H1 (cell line): ENCODE results near the gene OXNAD1. TPM values are rescaled to one million over a fixed set of nuclear protein-coding genes. Genes with fewer than 3 reads are reported as not detected.

Experiments used
- BACH1 ChIP-seq: IDR thresholded peaks from 2 replicates; pipeline ENCODE4 v1.6.1; 2012; ENCODE audit warnings: low read length, improper control_type of control experiment
- CEBPB ChIP-seq: IDR thresholded peaks from 2 replicates; pipeline ENCODE4 v1.6.1; 2012; ENCODE audit warnings: low read depth, low read length
- CHD2 ChIP-seq: IDR thresholded peaks from 2 replicates; pipeline ENCODE4 v1.6.1; 2012; ENCODE audit warnings: low read length, improper control_type of control experiment
- CTBP2 ChIP-seq: IDR thresholded peaks from 2 replicates; pipeline ENCODE4 v1.7.0; 2011; ENCODE audit warnings: borderline replicate concordance, mild to moderate bottlenecking, moderate library complexity, mixed read lengths, low read length; ENCODE audit not compliant: insufficient read depth, insufficient read length
- EZH2 ChIP-seq: fragments of 200-600 bp; sonication (generic); IDR thresholded peaks from 2 replicates; pipeline ENCODE4 v1.7.1; 2012; ENCODE audit warnings: low read depth, mild to moderate bottlenecking, moderate library complexity, low read length, inconsistent platforms; ENCODE audit not compliant: severe bottlenecking
- FOSL1 ChIP-seq: IDR thresholded peaks from 2 replicates; pipeline ENCODE4 v1.6.1; 2011; ENCODE audit warnings: mild to moderate bottlenecking, low read depth, low read length, moderate library complexity; ENCODE audit not compliant: insufficient read depth
- GTF2F1 ChIP-seq: IDR thresholded peaks from 2 replicates; pipeline ENCODE4 v1.6.1; 2012; ENCODE audit warnings: low read depth, low read length, improper control_type of control experiment, borderline replicate concordance
- HDAC6 ChIP-seq: IDR thresholded peaks from one replicate; pipeline ENCODE4 v1.7.1; 2012; ENCODE audit warnings: low read depth, mild to moderate bottlenecking, inconsistent platforms, low read length, moderate library complexity
- KDM5A ChIP-seq: fragments of 200-600 bp; IDR thresholded peaks from 2 replicates; pipeline ENCODE4 v1.7.1; 2012; ENCODE audit warnings: mild to moderate bottlenecking, low read length, inconsistent platforms, mixed read lengths
- RAD21 ChIP-seq, 2 experiments: IDR thresholded peaks in 1 of 2; conservative IDR thresholded peaks in 1 of 2; 2 replicates each; pipeline ENCODE4 v1.6.1; 2011; ENCODE audit warnings: low read depth in 2 of 2, low read length in 2 of 2, improper control_type of control experiment in 1 of 2, inconsistent platforms in 1 of 2, mild to moderate bottlenecking in 1 of 2, moderate library complexity in 1 of 2
- RBBP5 ChIP-seq: IDR thresholded peaks from 2 replicates; pipeline ENCODE4 v1.7.1; 2012; ENCODE audit warnings: low read depth, mild to moderate bottlenecking, inconsistent platforms, low read length, moderate library complexity, borderline replicate concordance
- SP2 ChIP-seq: IDR thresholded peaks from 2 replicates; pipeline ENCODE4 v1.6.1; 2012; ENCODE audit warnings: mild to moderate bottlenecking, low read length, inconsistent platforms
- TAF1 ChIP-seq: IDR thresholded peaks from 2 replicates; pipeline ENCODE4 v1.6.1; 2011; ENCODE audit warnings: mild to moderate bottlenecking, low read depth, low read length
- TCF12 ChIP-seq: IDR thresholded peaks from 2 replicates; pipeline ENCODE4 v1.6.1; 2011; ENCODE audit warnings: low read depth, mild to moderate bottlenecking, low read length
- polyA plus RNA-seq, 7 experiments: library from polyadenylated mRNA; depleted of rRNA in 3 of 7; stranded (reverse) in 5 of 7; unstranded in 2 of 7; fragments of >200 nt in 5 of 7; fragments of 200-250 nt in 2 of 7; gene quantifications; 1 replicate in 5 of 7; 2 replicates in 1 of 7; 4 replicates in 1 of 7; pipeline versions ENCODE4 v1.2.1 to v1.2.3, GENCODE V29; 2011 to 2013; ENCODE audit warnings: missing spikeins in 2 of 7, mixed read lengths in 2 of 7
- total RNA-seq: library from RNA; stranded (reverse); fragmentation: NEBNext Ultra II Directional; extraction: Animal tissue kit (Norgen Biotek cat#: 25700); gene quantifications from 2 replicates; pipeline ENCODE4 v1.2.1, GENCODE V29; 2021
- TF ChIP-seq, protein P1 (sequence below): IDR thresholded peaks from 2 replicates; pipeline ENCODE4 v1.6.1; 2012; ENCODE audit warnings: low read length, inconsistent platforms
- TF ChIP-seq, protein P2 (sequence below): IDR thresholded peaks from 2 replicates; pipeline ENCODE4 v1.6.1; 2012; ENCODE audit warnings: inconsistent platforms
- TF ChIP-seq, protein P3 (sequence below): IDR thresholded peaks from 2 replicates; pipeline ENCODE4 v1.6.1; 2011; ENCODE audit warnings: low read length, improper control_type of control experiment
- TF ChIP-seq, protein P4 (sequence below), 3 experiments: IDR thresholded peaks; 1 replicate in 2 of 3; 2 replicates in 1 of 3; pipeline versions ENCODE4 v1.5.1 to v1.6.1; 2011; ENCODE audit warnings: low read length in 3 of 3, mild to moderate bottlenecking in 3 of 3, inconsistent platforms in 2 of 3, low read depth in 1 of 3, moderate library complexity in 1 of 3; ENCODE audit not compliant: insufficient read depth in 1 of 3; ENCODE audit errors: control extremely low read depth in 1 of 3

The OXNAD1 gene
- total and polyA plus RNA-seq, 2 of the 8 experiments (the other 6 are each of a cell fraction or from before 2014, with no cell fraction given), result 14.9 to 24.8 TPM

DNA sequence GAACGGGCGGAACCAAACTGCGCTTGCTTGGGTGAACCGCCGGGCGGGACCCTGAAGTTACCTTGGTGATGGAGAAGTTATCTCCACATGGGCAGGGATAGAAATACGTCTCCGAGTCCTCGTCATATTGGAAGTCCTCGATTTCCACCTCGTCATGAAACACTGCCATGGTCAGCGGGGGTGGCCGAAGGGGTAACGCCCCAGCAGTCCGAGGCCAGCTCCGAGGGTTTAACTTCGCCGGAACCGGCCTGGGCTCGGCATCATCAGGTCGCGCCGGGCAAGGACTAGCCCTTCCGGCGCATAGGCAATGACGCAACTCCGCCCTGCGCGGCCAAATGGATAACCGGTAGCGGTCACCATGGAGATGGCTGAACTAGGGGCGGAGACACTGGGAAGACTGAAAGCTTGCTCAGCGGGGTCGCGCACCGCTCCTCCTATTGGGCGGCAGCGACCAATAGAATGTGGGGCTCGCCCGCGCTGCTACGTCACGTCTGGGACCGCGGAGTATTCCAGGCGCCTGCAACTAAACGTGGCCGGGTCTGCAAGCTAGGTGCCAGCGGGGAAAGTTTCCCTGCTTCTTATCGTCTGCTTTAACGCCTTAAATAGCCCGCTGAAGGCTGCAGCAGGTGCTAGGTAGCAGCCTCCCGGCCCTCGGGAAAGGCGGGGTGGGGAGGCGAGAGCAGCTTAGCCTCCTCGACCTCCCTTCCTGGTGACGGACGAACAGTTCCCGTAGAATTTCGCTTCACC lies at the start of gene OXNAD1, which contains the start of gene DPH3 (continued):
- TF ChIP-seq, protein P1, sequence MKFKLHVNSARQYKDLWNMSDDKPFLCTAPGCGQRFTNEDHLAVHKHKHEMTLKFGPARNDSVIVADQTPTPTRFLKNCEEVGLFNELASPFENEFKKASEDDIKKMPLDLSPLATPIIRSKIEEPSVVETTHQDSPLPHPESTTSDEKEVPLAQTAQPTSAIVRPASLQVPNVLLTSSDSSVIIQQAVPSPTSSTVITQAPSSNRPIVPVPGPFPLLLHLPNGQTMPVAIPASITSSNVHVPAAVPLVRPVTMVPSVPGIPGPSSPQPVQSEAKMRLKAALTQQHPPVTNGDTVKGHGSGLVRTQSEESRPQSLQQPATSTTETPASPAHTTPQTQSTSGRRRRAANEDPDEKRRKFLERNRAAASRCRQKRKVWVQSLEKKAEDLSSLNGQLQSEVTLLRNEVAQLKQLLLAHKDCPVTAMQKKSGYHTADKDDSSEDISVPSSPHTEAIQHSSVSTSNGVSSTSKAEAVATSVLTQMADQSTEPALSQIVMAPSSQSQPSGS, result no peak
- TF ChIP-seq, protein P2, sequence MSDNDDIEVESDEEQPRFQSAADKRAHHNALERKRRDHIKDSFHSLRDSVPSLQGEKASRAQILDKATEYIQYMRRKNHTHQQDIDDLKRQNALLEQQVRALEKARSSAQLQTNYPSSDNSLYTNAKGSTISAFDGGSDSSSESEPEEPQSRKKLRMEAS, result peak; percentile 47
- TF ChIP-seq RAD21 (IDR thresholded peaks at IDR 0.05 in 1 of 2, conservative IDR thresholded peaks at IDR 0.05 in 1 of 2; ENCODE audit: low read depth in 2 of 2, low read length in 2 of 2), result no peak
- peak; percentile 93; the same call in 1 of the 2 replicates for TF ChIP-seq RBBP5
- no peak for TF ChIP-seq HDAC6
- TF ChIP-seq TCF12, result no peak
- TF ChIP-seq, protein P3, sequence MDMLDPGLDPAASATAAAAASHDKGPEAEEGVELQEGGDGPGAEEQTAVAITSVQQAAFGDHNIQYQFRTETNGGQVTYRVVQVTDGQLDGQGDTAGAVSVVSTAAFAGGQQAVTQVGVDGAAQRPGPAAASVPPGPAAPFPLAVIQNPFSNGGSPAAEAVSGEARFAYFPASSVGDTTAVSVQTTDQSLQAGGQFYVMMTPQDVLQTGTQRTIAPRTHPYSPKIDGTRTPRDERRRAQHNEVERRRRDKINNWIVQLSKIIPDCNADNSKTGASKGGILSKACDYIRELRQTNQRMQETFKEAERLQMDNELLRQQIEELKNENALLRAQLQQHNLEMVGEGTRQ, result no peak
- TF ChIP-seq BACH1, result no peak
- peak; percentile 88 for TF ChIP-seq KDM5A
- TF ChIP-seq, protein P4, sequence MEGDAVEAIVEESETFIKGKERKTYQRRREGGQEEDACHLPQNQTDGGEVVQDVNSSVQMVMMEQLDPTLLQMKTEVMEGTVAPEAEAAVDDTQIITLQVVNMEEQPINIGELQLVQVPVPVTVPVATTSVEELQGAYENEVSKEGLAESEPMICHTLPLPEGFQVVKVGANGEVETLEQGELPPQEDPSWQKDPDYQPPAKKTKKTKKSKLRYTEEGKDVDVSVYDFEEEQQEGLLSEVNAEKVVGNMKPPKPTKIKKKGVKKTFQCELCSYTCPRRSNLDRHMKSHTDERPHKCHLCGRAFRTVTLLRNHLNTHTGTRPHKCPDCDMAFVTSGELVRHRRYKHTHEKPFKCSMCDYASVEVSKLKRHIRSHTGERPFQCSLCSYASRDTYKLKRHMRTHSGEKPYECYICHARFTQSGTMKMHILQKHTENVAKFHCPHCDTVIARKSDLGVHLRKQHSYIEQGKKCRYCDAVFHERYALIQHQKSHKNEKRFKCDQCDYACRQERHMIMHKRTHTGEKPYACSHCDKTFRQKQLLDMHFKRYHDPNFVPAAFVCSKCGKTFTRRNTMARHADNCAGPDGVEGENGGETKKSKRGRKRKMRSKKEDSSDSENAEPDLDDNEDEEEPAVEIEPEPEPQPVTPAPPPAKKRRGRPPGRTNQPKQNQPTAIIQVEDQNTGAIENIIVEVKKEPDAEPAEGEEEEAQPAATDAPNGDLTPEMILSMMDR (IDR thresholded peaks at IDR 0.05; ENCODE audit: control extremely low read depth in 1 of 3, insufficient read depth in 1 of 3, low read depth in 1 of 3, low read length in 3 of 3), result peak in 1 of 3 experiments; percentile 9; a peak in 1 of 4 replicates
- TF ChIP-seq FOSL1, result no peak
- no peak for TF ChIP-seq CTBP2
- no peak for TF ChIP-seq EZH2
- no peak for TF ChIP-seq GTF2F1
- TF ChIP-seq SP2, result no peak
- TF ChIP-seq CHD2, result no peak
- TF ChIP-seq TAF1, result peak; percentile 97
- peak; percentile 64 for TF ChIP-seq CEBPB
